ENCODE data around the gene ANKFY1.
"Not testable (repeated sequence)": the region's sequence is repeated elsewhere in the genome, so short reads cannot be mapped to it uniquely, and the experiment has no call there.

ANKFY1 gene

DNA sequence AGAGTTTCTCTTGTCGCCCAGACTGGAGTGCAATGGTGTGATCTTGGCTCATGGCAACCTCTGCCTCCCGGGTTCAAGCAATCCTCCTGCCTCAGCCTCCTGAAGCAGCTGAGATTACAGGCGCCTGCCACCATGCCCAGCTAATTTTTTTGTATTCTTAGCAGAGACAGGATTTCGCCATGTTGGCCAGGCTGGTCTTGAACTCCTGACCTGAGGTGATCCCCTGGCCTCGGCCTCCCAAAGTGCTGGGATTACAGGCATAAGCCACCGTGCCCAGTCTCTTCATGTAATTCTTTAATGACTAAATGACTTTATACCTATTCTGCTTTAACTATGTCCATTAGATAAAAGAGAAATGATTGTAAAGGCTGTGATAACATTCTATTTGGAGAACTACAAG lies 8.5 kb downstream of the ANKFY1 start:
- not testable (repeated sequence) for DNase-seq

DNA sequence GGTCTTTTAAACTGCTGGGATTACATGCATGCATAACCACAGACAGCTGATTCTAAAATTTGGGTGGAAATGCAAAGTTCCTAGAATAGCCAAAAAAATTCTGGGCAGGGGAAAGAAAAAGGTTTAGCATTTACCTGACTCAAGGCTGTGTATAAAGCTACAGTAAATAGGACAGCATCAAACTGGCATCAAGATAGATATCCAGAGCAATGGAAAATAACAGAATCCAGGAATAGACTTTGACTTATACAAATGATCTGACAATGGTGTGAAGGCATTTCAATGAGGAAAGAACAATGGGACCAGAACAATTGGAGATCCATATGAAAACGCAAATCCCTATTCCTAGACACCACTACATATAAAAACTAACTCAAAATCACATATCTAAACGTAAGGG lies 12.9 kb downstream of the ANKFY1 start:
- no peak for DNase-seq

DNA sequence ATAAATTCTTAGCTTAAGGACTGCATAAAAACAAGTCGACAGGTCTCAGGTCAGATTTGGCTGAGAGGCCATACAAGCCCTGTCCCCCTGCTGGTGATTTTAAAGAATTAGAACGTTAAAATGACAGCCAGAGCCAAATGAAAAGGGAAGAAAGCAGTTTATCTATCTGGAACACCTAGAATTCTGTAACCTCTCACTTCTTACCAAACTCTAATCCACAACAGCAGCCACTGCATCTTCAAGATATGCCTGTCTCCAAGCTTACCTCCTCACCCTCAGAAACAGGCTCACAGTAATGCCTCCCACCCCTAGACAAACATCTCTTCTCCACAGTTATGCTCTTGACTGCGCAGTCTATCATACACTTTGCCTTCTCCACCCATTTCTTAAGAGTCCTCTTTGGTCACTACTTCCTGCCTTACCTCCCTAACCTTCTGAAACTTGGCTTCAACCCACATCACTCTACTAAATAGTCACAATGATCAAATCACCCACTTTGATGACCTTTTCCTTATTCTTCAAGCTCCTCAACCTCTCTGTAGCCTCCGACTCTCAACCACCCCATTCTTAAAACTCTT lies 14.2 kb downstream of the ANKFY1 start:
- no peak for DNase-seq

DNA sequence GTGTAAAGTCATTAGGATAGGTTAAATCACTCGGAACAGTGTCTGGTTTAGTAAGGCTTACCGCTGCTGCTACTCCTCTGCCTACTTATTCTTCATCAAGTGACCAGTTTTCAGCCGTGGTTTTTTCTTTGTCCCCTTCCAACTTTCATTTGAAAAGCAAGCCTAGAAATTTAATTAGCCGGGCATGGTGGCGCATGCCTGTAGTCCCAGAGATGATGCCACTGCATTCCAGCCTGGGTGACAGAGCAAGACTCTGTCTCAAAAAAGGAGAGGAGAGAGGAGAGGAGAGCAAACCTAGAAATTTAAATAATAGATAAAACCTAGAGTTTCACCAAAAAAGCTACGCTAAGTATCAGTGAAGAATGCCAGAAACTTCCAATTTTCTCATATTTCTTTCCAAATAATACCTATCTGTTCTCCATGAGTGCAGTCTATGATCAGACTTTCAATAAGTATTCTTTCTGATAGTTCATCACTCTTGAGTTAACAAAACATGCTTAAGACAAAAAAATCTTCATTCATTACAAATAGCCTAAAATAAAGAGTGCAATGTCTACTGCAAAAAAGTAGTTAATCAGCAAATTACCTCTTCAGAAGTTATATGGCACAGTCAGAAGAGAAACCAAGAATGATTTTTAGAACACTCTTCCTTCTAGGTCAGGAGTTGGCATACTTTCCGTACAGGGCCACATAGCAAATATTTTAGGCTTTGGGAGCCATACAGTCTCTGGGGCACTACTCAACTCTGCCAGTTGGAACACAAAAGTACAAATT lies 15.1 kb downstream of the ANKFY1 start:
- no peak for DNase-seq

DNA sequence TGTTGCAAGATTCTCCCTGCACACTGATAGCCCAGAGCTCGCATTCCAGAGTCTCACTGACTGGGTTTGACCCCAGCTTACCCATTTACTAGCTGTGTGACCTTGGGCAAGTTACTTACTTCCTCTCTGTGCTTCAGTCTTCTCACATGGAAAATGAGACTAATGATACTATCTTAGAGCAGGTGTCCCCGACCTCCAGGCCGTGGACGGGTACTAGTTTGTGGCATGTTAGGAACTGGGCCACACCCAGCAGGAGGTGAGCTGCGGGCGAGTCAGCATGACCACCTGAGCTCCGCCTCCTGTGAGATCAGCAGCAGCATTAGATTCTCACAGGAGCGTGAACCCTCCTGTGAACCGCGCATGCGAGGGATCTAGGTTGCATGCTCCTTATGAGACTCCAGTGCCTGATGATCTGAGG lies 15.8 kb downstream of the ANKFY1 start:
- no peak for DNase-seq

DNA sequence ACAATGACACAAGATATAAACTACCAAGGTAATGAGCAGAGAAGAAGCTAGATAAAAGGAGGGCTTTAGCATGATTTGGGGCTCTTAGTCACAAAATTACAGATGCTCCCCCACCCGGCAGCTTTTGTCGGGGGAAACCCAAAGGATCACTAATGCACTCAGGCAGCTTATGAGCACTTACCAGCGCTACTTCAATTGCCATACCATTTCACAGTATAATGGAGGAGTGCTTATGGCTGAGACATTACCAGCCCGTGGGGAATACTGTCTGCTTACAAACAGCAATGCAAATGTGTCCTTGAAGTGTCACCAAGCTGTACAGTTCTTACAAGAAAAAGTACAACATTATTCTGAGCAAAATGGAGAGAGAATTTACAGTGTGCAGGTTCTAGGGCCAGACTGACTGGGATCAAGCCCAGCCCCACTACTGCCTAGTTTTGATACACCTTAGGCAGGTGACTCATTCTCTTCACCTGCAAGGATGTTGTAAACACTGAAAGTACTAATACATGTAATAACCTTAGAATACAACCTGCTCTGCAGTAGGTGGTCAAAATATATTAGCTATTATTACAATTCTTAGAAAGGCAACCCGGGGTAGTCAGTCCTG lies 16.3 kb downstream of the ANKFY1 start:
- no peak for DNase-seq

DNA sequence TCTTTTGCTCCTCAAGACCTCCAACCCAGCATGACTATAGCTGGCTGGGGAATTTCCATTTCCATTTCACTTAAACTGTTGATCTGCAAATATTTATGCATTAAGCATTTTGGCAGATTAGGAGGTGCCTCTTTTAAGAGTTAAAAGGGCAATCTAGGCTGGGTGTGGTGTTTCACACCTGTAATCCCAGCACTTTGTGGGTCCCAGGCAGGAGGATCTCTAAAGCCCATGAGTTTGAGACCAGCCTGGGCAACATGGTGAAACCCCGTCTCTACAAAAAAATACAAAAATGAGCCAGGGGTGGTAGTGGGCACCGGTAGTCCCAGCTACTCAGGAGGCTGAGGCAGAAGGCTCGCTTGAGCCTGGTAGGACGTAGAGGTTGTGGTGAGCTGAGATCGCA lies 17.1 kb downstream of the ANKFY1 start:
- no peak for DNase-seq

DNA sequence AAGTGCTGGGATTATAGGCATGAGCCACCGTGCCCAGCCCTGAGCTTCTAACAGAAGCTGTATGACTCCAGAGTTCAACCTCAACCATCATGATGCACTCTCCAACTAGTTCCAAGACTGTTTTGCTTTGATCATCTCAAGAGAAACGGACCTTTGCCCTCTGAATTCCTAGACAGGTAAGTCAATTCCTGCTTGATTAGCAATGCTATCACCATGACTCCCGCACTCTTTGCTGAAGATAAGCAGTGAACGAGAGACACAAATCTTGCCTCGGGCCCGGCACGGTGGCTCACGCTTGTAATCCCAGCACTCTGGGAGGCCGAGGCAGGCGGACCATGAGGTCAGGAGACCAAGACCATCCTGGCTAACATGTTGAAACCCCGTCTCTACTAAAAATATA lies 22.2 kb downstream of the ANKFY1 start:
- no peak for DNase-seq

DNA sequence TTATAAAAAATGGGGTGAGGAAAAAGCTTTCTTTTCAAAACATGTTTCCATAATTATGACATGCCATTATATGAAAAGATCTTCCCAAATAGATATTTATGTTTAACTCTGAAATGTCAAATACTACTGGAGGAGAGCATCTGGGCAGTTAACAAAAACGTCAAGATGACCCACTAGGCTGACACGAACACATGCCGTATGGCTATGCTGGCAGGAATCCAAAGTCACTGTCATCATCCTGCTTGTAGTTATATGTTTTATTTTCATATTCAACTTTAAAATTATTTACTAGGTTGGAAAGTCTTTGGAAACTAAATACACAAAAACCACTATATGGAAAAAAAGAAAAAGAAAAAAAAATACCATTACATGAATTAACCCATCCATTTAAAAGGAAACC lies 27.3 kb downstream of the ANKFY1 start:
- no peak for DNase-seq

DNA sequence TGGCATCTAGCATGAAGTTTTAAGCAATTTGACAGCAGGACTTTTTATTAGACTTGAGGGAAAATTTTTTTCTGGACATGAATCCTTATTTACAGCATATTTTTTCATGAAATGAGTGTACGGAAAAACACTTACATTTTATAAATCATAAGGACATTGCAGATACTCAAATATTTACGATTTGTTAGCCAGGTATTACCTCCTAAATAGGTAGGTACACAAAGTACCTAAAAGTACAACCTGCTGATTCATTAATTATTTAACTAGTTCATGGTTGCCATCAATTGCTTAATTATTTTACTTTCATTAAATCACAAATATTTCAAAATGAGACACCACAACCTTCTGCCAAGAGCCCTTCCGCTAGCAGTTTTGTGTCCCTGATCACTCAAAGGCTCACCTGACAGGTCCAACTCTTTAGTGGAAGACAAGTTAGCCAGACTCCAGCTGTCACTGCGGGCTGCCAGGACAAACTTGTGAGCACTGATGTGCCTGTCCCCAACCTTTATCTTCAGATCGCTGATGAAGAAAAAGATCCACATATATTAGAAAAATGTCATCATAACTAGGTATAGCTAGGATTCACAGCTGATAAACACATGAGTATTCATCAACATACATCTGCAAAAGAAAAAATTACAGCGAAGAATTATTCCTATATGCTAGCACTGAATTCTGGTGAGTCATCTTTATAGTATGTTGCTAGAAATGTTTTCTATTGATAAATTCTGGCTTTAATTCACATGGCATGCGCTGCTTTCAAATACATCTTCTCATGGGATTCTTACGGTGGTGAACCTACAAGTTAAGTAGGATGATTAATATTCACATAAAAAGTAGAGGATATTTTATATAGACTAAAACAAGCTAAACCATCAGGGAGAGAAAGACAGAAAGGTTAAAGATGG lies 28.2 kb downstream of the ANKFY1 start:
- DNase-seq: no peak

DNA sequence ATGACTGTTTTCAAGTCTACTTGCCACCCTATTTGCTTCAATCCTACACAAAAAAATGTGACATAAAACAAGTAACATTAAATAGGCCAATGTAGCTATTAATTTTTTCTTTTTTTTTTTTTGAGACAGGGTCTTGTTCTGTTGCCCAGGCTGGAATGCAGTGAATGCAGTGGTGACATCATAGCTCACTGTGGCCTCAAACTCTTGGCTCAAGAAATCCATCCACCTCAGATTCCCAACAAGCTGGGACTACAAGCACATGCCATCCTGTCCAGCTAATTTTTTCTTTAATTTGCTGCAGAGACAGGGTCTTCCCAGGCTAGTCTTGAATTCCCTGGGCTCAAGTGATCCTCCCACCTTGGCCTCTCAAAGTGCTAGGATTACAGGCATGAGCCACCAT lies 29.4 kb downstream of the ANKFY1 start:
- DNase-seq: no peak

DNA sequence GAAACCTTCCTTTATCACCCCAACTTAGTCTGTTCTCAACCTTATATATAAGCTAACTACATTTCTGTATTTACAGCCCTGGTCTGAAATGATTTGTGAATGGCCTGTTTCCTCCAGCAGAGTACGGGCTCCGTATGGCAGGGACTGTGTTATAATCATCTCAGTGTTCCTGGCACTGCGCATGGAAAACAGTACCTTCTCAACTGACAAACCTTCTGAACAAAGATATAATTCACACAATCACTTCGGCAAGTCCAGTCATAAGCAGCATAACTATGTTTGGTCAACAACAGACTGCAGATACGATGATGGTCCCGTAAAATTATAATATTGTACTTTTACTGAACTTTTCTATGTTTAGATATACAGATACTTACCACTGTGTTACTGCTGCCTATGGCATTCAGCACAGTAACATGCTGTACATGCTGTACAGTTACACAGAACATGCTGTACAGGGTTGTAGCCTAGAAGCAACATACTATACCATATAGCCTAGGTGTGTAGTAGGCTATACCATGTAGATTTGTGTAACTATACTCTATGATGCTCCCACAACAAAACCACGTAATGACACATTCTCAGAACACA lies 30.0 kb downstream of the ANKFY1 start:
- DNase-seq: no peak

DNA sequence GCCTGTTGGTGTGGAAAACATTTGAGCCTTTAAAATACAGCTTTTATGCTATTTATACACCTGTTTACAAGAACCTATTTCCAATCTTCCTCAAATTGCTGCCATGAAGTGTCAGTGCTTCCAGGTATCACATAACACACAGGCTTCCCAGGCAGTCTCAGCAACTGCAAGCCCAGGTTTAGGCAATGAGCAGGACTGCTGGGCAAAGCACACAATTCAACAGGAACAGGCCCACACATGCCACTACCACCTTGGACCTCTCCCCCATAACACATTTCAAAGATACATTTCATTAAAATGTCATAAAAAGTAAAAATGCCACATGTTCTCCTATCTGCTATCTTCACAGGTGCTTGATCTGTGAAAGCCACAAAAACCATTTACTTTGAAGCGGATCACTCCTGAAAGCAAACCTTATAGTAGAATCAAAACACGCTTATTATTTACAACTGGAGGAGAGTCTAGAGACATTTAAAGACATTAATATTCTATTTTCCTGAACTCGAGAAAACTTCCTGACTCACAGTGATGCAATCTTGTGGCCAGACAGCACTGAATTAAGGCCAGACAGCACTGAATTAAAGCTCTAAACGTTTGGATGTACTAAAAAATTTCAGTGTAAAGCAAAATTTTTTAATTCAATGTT lies 31.5 kb downstream of the ANKFY1 start:
- no peak for DNase-seq

DNA sequence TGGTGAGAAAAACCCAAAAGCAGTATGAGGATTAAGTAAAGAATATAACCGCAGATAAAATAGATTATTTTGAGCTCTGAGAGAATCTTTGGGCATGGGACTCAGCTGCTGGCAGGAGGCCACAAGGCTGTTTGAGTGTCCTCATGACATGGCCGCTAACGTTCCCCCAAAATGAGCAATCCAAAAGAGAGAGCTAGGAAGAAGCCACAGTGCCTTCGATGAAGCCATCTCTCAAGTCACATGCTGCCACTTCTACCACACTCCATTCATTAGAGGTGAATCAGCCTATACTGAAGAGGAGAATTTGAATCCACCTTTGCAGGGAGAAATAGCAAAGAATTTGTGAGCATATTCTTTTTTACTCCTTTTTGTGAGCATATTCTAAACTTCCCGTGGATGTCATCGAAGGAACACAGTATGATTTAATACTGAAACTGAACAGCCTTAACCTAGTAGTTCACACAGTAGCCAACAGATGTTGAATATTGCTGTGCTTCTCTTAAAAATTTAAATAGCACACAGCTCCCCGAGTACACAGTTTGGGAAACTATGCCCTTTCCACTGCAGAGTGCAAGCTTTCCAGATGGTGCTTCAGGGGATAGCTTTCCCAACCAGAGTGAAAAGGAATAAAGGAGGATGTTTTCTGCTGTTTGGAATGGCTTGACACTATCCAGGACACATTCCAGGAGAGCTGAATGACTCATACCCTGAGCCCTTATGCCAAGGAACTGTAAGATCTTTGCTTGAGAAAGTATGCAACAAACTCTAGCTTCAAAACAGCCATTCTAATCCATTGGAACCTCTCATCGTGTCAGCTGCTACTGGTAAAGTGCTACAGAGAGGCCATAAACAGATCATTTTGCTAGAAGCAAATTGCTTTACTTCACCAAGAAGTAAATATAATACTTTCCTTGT lies 33.9 kb downstream of the ANKFY1 start:
- DNase-seq: no peak

DNA sequence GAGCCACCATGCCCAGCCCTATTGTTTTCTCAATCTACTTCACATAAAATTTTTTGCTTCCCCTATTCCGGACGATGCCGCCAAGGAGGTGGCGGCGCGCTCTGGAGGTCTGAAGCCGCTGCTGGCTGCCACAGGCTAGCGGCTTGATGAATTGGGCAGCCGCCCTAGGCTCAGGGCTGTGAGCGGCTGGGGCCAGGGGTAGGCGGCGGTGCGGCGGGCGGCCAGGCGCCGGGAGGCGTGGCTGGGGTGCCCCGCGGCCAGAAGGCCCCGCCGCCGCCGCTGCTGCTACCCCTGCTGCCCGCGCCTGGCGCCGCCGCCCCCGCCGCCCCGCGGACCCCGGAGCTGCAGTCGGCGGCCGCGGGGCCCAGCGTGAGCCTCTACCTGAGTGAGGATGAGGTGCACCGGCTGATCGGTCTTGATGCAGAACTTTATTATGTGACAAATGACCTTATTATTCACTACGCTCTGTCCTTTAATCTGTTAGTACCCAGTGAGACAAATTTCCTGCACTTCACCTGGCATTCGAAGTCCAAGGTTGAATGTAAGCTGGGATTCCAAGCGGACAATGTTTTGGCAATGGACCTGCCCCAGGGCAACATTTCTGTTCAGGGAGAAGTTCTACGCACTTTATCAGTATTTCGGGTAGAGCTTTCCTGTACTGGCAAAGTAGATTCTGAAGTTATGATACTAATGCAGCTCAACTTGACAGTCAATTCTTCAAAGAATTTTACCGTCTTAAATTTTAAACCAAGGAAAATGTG lies 41.7 kb downstream of the ANKFY1 start:
- DNase-seq: no peak

DNA sequence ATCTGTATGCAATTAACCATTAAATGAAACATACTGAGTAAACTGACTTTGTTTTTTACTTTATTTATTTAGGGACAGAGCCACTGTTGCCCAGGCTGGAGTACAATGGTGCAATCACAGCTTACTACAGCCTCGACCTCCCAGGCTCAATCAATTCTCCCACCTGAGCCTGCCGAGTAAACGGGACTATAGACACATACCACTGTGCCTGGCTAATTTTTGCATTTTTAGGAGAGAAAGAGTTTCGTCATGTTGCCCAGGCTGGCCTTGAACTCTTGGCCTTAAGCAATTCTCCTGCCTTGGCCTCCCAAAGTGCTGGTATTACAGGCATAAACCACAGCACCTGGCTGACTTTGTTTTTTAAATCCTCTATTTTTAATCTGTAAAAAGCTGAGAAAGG lies 42.6 kb downstream of the ANKFY1 start:
- DNase-seq: no peak

DNA sequence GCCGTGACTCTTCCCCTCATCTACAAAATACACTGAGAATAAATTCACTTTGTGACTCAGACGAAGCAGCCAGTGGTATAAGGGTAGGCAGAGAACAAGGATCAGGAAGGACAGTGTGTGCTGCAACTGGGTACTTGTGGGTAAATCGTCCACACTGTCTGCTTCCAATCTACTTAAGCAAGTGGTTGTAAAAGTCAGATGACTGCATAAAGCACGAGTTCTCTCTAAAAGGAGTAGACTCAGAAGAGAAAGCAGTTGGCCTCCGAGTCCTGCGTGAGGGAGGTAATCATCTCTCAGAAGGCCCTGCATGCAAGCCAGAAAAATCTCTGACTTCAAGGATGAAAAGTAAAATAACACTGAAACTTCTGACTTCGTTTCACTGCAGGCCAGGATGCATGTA lies 43.1 kb downstream of the ANKFY1 start:
- no peak for DNase-seq

DNA sequence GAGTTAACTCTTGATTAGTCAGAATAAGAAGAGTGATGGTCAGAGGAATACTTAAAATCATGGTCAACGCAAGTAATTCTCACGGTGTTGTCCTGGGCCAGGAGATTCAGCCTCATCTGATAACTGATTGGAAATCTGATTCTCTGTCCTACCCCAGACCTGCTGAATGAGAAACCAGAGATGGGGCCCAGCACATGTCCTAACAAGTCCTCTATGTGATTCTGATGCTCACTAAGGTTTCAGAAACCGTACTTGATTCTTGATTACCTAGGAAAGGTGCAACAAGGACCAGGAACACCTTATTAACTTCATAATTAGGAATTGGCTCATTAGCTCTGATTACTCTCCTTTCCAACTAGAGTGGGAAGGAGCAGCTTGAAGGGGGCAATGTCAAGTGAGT lies 44.5 kb downstream of the ANKFY1 start:
- DNase-seq: no peak

DNA sequence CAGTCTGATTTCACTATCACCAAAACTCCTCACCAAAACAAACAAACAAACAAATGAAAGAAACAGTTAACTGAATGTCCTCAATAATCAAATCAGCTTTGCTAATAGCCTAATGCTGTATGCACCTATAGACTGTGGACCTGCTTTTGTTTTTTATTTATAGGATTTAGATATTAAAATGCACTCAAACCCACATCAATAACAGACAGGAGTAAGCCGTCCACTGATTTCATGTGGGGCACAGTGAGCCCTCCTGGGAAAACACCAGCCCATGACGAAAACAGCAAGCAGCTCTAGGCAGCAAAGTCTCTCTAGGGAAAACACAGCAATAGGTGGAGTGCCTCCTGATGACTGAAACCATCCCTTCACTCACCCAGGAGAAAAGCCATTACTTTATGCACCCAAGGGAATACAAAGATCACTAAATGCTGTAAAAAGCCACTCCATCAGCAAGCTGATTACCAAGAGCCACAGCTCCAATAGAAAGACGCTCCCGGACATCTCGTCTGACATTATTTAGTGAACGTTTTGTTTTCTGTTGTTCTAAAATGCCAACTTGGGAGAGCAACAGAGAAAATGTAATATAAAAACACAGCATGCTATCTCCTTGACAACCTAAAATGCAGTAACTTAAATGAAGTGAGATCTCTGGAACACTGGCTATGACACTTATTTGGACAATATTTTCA lies 47.8 kb downstream of the ANKFY1 start:
- no peak for DNase-seq

DNA sequence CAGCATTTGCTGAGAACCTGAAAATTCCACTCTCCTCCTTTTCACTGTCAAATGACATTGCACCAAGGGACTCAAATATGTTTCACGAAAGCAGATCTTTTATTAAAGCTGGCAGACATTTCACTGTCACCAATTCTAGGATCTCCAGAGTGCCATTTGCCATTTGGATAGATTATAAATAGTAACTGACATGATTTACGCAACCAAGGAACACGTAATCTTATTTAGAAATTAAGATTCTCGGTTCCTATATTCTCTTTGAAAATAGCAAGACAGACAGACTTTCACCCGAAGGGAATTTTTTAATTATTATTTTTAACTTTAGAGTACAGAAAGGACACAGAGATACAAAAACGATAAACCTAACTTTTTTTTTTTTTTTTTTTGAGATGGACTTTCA lies 49.6 kb downstream of the ANKFY1 start:
- DNase-seq: no peak

Data from activated gamma-delta T cell (primary cell).